SK-N-DZ (cell line): Measurements from ENCODE around the gene NOX5.
A peak's percentile ranks its signal among the peaks of the same experiment; 100 is the strongest.

Experiments
- DNase-seq: peaks from one replicate; pipeline ENCODE4 v3.0.0-alpha.2; 2015; ENCODE audit warnings: low spot score

Gene NOX5

GRCh38 chr15:68991723-68992122 is 22.8 kb upstream of the NOX5 start:
- DNase-seq, result peak; percentile 52

GRCh38 chr15:68992696-68993095 is 21.8 kb upstream of the NOX5 start:
- DNase-seq, result no peak

GRCh38 chr15:68993276-68993675 is 21.2 kb upstream of the NOX5 start:
- no peak for DNase-seq

GRCh38 chr15:68994149-68994548 is 20.3 kb upstream of the NOX5 start:
- DNase-seq, result no peak

GRCh38 chr15:68994981-68995761 is 19.3 kb upstream of the NOX5 start:
- DNase-seq, result no peak

- DNase-seq, result no peak
Measured at GRCh38 chr15:68997050-68997449, 17.4 kb upstream of the NOX5 start.

GRCh38 chr15:68997930-68998777 is 16.3 kb upstream of the NOX5 start:
- DNase-seq, result no peak

GRCh38 chr15:68999091-68999490 is 15.4 kb upstream of the NOX5 start:
- no peak for DNase-seq

- DNase-seq, result no peak
Measured at GRCh38 chr15:69000091-69000490, 14.4 kb upstream of the NOX5 start.

GRCh38 chr15:69000725-69001503 is 13.6 kb upstream of the NOX5 start:
- DNase-seq, result no peak

GRCh38 chr15:69002783-69003182 is 11.7 kb upstream of the NOX5 start:
- no peak for DNase-seq

GRCh38 chr15:69004011-69004410 is 10.5 kb upstream of the NOX5 start:
- no peak for DNase-seq

- DNase-seq, result no peak
Measured at GRCh38 chr15:69008056-69008455, 6.4 kb upstream of the NOX5 start.

- no peak for DNase-seq
Measured at GRCh38 chr15:69009341-69009740, 5.2 kb upstream of the NOX5 start.

GRCh38 chr15:69011641-69012040 is 2.9 kb upstream of the NOX5 start:
- no peak for DNase-seq

GRCh38 chr15:69012761-69013364 is 1.6 kb upstream of the NOX5 start:
- no peak for DNase-seq

GRCh38 chr15:69013726-69014406 is 629 bp upstream of the NOX5 start:
- DNase-seq, result no peak

GRCh38 chr15:69015591-69015990 is 1.1 kb downstream of the NOX5 start:
- DNase-seq, result no peak

GRCh38 chr15:69016021-69016595 is 1.6 kb downstream of the NOX5 start:
- no peak for DNase-seq

- no peak for DNase-seq
Measured at GRCh38 chr15:69017978-69018377, 3.5 kb downstream of the NOX5 start.

- DNase-seq, result no peak
Measured at GRCh38 chr15:69018951-69019350, 4.5 kb downstream of the NOX5 start.
